PC-9 (cell line): Measurements from ENCODE around the gene TMEM150C. TPM values are rescaled to one million over a fixed set of nuclear protein-coding genes. Genes with fewer than 3 reads are reported as not detected.

Experiments
- BruUV-seq: library from RNA; stranded (reverse); fragments of 400-500 nt; replicated peaks from 2 replicates; lab custom pipeline; 2021; lab: Mats Ljungman, UMichigan
- CTCF ChIA-PET: fragments of 300-600 bp; sonication (Branson Sonifier 250); formaldehyde crosslinking; loops from one replicate; lab custom pipeline; 2022; ENCODE audit warnings: antibody characterized with exemption; lab: Charles Lee
- POLR2A ChIA-PET: fragments of 300-600 bp; sonication (Branson Sonifier 250); formaldehyde crosslinking; loops from one replicate; lab custom pipeline; 2022; ENCODE audit warnings: antibody characterized with exemption; ENCODE audit not compliant: unreplicated experiment; lab: Charles Lee
- DNase-seq, 2 experiments: peaks; one replicate each; pipeline versions ENCODE4 v3.0.0 to v3.0.0-alpha.2; 2015 to 2022; ENCODE audit warnings: mixed read lengths in 1 of 2
- H2AFZ ChIP-seq: fragments of 200-600 bp; sonication (generic); 2 replicates; pipeline ENCODE4 v1.8.1; 2017; ENCODE audit warnings: antibody characterized with exemption
- H3F3A ChIP-seq: fragments of 200-600 bp; sonication (generic); 2 replicates; pipeline ENCODE4 v1.8.1; 2017; ENCODE audit warnings: antibody characterized with exemption, mild to moderate bottlenecking, low read depth; ENCODE audit not compliant: insufficient read depth
- H3K27ac ChIP-seq: fragments of 200-600 bp; sonication (generic); 2 replicates; pipeline ENCODE4 v1.6.1; 2016; ENCODE audit warnings: mixed run types
- H3K27me3 ChIP-seq: fragments of 200-600 bp; sonication (generic); 2 replicates; pipeline ENCODE4 v1.6.1; 2016; ENCODE audit warnings: low read depth, mixed run types; ENCODE audit not compliant: insufficient read depth
- H3K36me3 ChIP-seq: fragments of 200-600 bp; sonication (generic); 2 replicates; pipeline ENCODE4 v1.6.1; 2016; ENCODE audit warnings: low read depth, mixed run types
- H3K4me1 ChIP-seq: fragments of 200-600 bp; sonication (generic); replicated peaks from 2 replicates; pipeline ENCODE4 v1.6.1; 2016; ENCODE audit warnings: mixed run types; ENCODE audit not compliant: insufficient read depth
- H3K4me2 ChIP-seq: fragments of 200-600 bp; sonication (generic); 2 replicates; pipeline ENCODE4 v1.6.1; 2017; ENCODE audit warnings: mixed run types
- H3K4me3 ChIP-seq: fragments of 200-600 bp; sonication (generic); 2 replicates; pipeline ENCODE4 v1.6.1; 2016; ENCODE audit warnings: mixed run types
- H3K79me2 ChIP-seq: fragments of 200-600 bp; sonication (generic); 2 replicates; pipeline ENCODE4 v1.6.1; 2017; ENCODE audit warnings: low read depth, mixed run types
- H3K9me2 ChIP-seq: fragments of 200-600 bp; sonication (generic); 2 replicates; pipeline ENCODE4 v1.8.1; 2017; ENCODE audit warnings: mild to moderate bottlenecking; ENCODE audit not compliant: insufficient read depth
- H3K9me3 ChIP-seq: fragments of 200-600 bp; sonication (generic); 2 replicates; pipeline ENCODE4 v1.8.1; 2016; ENCODE audit warnings: low read depth; ENCODE audit not compliant: insufficient read depth
- H4K20me1 ChIP-seq: fragments of 200-600 bp; sonication (generic); 2 replicates; pipeline ENCODE4 v1.8.1; 2017; ENCODE audit not compliant: insufficient read depth
- EZH2 ChIP-seq: fragments of 200-600 bp; sonication (generic); IDR thresholded peaks from 2 replicates; pipeline ENCODE4 v1.8.0; 2017; ENCODE audit warnings: antibody characterized with exemption, low read depth
- intact Hi-C: fragments of 100-400 bp; cut with micrococcal nuclease; formaldehyde crosslinking; loops from one replicate; pipeline ENCODE4 v1.10.0; 2022; ENCODE audit not compliant: unreplicated experiment
- total RNA-seq: library from RNA; stranded (reverse); gene quantifications from 2 replicates; pipeline ENCODE4 v1.2.3, GENCODE V29; 2021
- TF ChIP-seq, protein P1 (sequence below): fragments of 200-600 bp; sonication (generic); conservative IDR thresholded peaks from 2 replicates; pipeline ENCODE4 v1.6.1; 2017; ENCODE audit warnings: mixed run types, antibody characterized with exemption, mild to moderate bottlenecking, moderate library complexity

TMEM150C gene
- total RNA-seq, 1 experiment from 2014 or later: 0.74 TPM

DNA sequence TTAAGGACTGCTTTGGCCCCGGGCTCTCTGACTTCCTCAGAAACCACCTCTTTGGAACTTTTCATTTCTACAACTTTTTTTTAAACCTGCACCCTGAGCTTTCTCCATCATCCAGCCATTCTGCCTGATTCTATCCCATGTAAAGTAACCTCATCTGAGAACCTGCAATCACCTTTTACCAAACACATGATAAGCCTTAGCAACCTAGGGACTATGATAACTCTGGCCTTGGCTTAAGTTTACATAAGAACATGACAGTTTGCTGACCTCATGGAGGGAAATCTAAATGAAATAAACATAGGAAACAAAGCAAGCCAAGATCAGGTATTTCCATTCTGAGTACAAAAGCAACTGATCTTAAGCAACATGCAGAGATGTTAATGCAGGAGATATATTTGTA lies 15.7 kb upstream of the TMEM150C start:
- intact Hi-C loops: no loop called here
- DNase-seq: no peak
- Histone ChIP-seq H3K27me3 (no peaks in the 10 kb centered on the region), H4K20me1 (no peaks in the 10 kb centered on the region), H2AFZ (no peak overlapping the region), H3K27ac (no peak overlapping the region), H3K9me2 (no peaks in the 10 kb centered on the region), H3K4me3 (no peak overlapping the region), H3K36me3 (no peaks in the 10 kb centered on the region), H3K9me3 (no peaks in the 10 kb centered on the region), H3F3A (no peaks in the 10 kb centered on the region), H3K4me2 (no peak overlapping the region), H3K4me1 (no peaks in the 10 kb centered on the region), H3K79me2 (no peaks in the 10 kb centered on the region)
- TF ChIP-seq, protein P1, sequence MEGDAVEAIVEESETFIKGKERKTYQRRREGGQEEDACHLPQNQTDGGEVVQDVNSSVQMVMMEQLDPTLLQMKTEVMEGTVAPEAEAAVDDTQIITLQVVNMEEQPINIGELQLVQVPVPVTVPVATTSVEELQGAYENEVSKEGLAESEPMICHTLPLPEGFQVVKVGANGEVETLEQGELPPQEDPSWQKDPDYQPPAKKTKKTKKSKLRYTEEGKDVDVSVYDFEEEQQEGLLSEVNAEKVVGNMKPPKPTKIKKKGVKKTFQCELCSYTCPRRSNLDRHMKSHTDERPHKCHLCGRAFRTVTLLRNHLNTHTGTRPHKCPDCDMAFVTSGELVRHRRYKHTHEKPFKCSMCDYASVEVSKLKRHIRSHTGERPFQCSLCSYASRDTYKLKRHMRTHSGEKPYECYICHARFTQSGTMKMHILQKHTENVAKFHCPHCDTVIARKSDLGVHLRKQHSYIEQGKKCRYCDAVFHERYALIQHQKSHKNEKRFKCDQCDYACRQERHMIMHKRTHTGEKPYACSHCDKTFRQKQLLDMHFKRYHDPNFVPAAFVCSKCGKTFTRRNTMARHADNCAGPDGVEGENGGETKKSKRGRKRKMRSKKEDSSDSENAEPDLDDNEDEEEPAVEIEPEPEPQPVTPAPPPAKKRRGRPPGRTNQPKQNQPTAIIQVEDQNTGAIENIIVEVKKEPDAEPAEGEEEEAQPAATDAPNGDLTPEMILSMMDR: no peak
- TF ChIP-seq EZH2: no peak
- POLR2A ChIA-PET: no interaction called here
- BruUV-seq: no TSS peak
- CTCF ChIA-PET: no interaction called here

DNA sequence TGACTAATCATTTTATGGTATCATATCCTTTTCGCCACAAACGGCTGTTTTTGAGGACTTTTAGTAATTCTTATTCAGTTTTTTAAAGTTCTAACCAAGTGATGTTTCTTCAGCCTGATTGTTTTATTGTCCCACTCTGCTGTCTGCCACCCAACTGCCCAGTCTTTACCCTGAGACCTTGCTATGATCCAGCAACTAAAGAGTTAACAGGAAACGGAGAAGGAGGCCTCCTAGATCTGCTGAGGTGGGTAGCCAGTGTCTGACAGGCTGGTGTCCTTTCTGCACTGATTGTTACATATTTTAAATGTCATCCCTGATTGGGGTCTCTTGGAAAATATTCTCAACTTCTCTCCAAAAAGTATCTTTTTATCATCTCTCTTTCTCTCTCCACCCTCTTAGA lies 7.9 kb upstream of the TMEM150C start:
- H3K4me3 ChIP-seq: no peak overlapping the region
- H3K27ac ChIP-seq: no peak overlapping the region
- H3K9me3 ChIP-seq: no peaks in the 10 kb centered on the region
- intact Hi-C loops: loop anchor here (10.0 kb wide), 1 partner anchor 105 kb away; no protein-coding TSS in a partner anchor
- ChIA-PET CTCF (no interaction called here), POLR2A (no interaction called here)
- no peak overlapping the region for H2AFZ ChIP-seq
- no peaks in the 10 kb centered on the region for H4K20me1 ChIP-seq
- no peaks in the 10 kb centered on the region for H3K36me3 ChIP-seq
- TF ChIP-seq, protein P1: no peak
- TF ChIP-seq EZH2: no peak
- H3F3A ChIP-seq: no peaks in the 10 kb centered on the region
- DNase-seq: no peak
- no peaks in the 10 kb centered on the region for H3K9me2 ChIP-seq
- no peaks in the 10 kb centered on the region for H3K27me3 ChIP-seq
- no TSS peak for BruUV-seq
- no peaks in the 10 kb centered on the region for H3K4me1 ChIP-seq
- no peaks in the 10 kb centered on the region for H3K79me2 ChIP-seq
- H3K4me2 ChIP-seq: no peak overlapping the region

DNA sequence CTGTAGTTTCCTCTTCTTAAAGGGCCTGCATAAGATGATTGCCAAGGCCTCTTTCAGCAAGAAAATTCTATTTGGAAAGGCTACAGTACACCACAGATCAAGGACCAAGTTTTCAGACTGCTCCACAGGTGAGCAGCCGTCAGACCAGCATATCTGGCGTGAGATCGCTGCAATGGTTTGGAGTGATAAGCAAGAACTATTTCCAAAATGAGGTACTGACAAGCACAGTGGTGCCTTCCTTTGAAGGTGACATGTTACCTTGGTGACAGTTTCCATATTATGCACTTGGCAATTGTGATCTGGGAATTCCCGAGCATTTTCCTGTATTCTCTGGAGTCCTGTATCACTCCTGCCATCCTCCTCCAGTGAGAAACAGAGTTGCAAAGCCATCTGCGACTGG lies 7.3 kb upstream of the TMEM150C start:
- Histone ChIP-seq H4K20me1 (no peaks in the 10 kb centered on the region), H3F3A (no peaks in the 10 kb centered on the region), H3K9me3 (no peaks in the 10 kb centered on the region), H3K4me3 (no peak overlapping the region), H3K79me2 (no peaks in the 10 kb centered on the region), H2AFZ (no peak overlapping the region), H3K36me3 (no peaks in the 10 kb centered on the region), H3K27ac (no peak overlapping the region), H3K9me2 (no peaks in the 10 kb centered on the region), H3K4me2 (no peak overlapping the region), H3K4me1 (no peaks in the 10 kb centered on the region), H3K27me3 (no peaks in the 10 kb centered on the region)
- ChIA-PET POLR2A (no interaction called here), CTCF (no interaction called here)
- no peak for TF ChIP-seq EZH2
- TF ChIP-seq, protein P1: no peak
- no peak for DNase-seq
- no TSS peak for BruUV-seq
- intact Hi-C loops: loop anchor here (10.0 kb wide), 1 partner anchor 104 kb away; no protein-coding TSS in a partner anchor
